GM12878 (cell line): ENCODE results near the gene ITGA11. TPM values are rescaled to one million over a fixed set of nuclear protein-coding genes. Genes with fewer than 3 reads are reported as not detected.

Experiments
- ATAC-seq: fragments of 200-7000 bp; cut with Tn5 transposase; 3 replicates; pipeline ENCODE4 v1.9.1; 2020; ENCODE audit warnings: mild to moderate bottlenecking, moderate library complexity
- BruUV-seq: library from RNA; stranded (reverse); fragments of 400-500 nt; replicated peaks from 2 replicates; lab custom pipeline; 2021; lab: Mats Ljungman, UMichigan
- CTCF ChIA-PET: fragments of 300-600 bp; sonication (Branson Sonifier 250); formaldehyde crosslinking; extraction: SDS; loops from one replicate; lab custom pipeline; 2021; ENCODE audit warnings: inconsistent platforms; lab: Yijun Ruan, JAX
- POLR2A ChIA-PET: fragments of 350-600 bp; formaldehyde crosslinking; extraction: SDS; loops from one replicate; lab custom pipeline; 2021; ENCODE audit warnings: inconsistent platforms; lab: Charles Lee
- RAD21 ChIA-PET: fragments of 300-600 bp; sonication (Branson Sonifier 250); formaldehyde crosslinking; loops from one replicate; lab custom pipeline; 2023; ENCODE audit warnings: antibody characterized with exemption; ENCODE audit not compliant: unreplicated experiment; lab: Charles Lee
- SMC1A ChIA-PET: fragments of 300-600 bp; sonication (Branson Sonifier 250); formaldehyde crosslinking; loops from one replicate; lab custom pipeline; 2023; ENCODE audit not compliant: unreplicated experiment, uncharacterized antibody; lab: Charles Lee
- DNase-seq: peaks from one replicate; pipeline ENCODE4 v3.0.0-alpha.2; 2011; ENCODE audit warnings: low read depth, low spot score
- FAIRE-seq: peaks from 3 replicates; lab custom pipeline; 2011; peaks lifted over from hg19 to GRCh38; lab: Jason Lieb, UNC
- H2AFZ ChIP-seq: 2 replicates; pipeline ENCODE4 v1.6.0; 2011; ENCODE audit warnings: low read depth, low read length, control low read depth; ENCODE audit not compliant: control insufficient read depth
- H3K27ac ChIP-seq: 2 replicates; pipeline ENCODE4 v1.5.1; 2011; ENCODE audit warnings: control low read depth; ENCODE audit not compliant: control insufficient read depth, insufficient read depth
- H3K27me3 ChIP-seq, 2 experiments: replicated peaks in 1 of 2; 2 replicates each; pipeline versions ENCODE4 v1.6.0 to v1.6.1; 2011; ENCODE audit warnings: low read length in 1 of 2; ENCODE audit not compliant: control insufficient read depth in 2 of 2, insufficient read depth in 2 of 2
- H3K36me3 ChIP-seq, 2 experiments: 2 replicates each; pipeline ENCODE4 v1.5.1; 2011; ENCODE audit warnings: low read length in 1 of 2; ENCODE audit not compliant: control insufficient read depth in 2 of 2, insufficient read depth in 2 of 2
- H3K4me1 ChIP-seq: 2 replicates; pipeline ENCODE4 v1.6.1; 2011; ENCODE audit warnings: mild to moderate bottlenecking, low read length, moderate library complexity, mixed read lengths; ENCODE audit not compliant: control insufficient read depth, insufficient read depth
- H3K4me2 ChIP-seq: 2 replicates; pipeline ENCODE4 v1.6.0; 2011; ENCODE audit warnings: control low read depth; ENCODE audit not compliant: control insufficient read depth, insufficient read depth
- H3K4me3 ChIP-seq: fragments of 200-600 bp; sonication (generic); 2 replicates; pipeline ENCODE4 v1.5.1; 2016
- H3K79me2 ChIP-seq: 2 replicates; pipeline ENCODE4 v1.6.0; 2011; ENCODE audit warnings: low read length; ENCODE audit not compliant: control insufficient read depth, insufficient read depth
- H3K9ac ChIP-seq: 2 replicates; pipeline ENCODE4 v1.8.0; 2011; ENCODE audit warnings: low read length, control low read depth, mixed read lengths; ENCODE audit not compliant: control insufficient read depth, insufficient read depth
- H3K9me3 ChIP-seq: replicated peaks from 3 replicates; pipeline ENCODE4 v1.5.1; 2011; ENCODE audit warnings: mild to moderate bottlenecking, low read length; ENCODE audit not compliant: control insufficient read depth, insufficient read depth
- H4K20me1 ChIP-seq: 2 replicates; pipeline ENCODE4 v1.6.0; 2011; ENCODE audit not compliant: control insufficient read depth, insufficient read depth
- E2F4 ChIP-seq: IDR thresholded peaks from 2 replicates; pipeline ENCODE4 v1.6.1; 2012; ENCODE audit warnings: low read depth, low read length, improper control_type of control experiment
- RAD51 ChIP-seq: fragments of 450-650 bp; IDR thresholded peaks from 2 replicates; pipeline ENCODE4 v1.6.1; 2016; ENCODE audit warnings: moderate library complexity, mild to moderate bottlenecking, inconsistent platforms
- RUNX3 ChIP-seq: IDR thresholded peaks from 2 replicates; pipeline ENCODE4 v1.6.1; 2012; ENCODE audit warnings: low read length, inconsistent platforms
- ZBTB4 ChIP-seq: fragments of 450-650 bp; formaldehyde crosslinking; IDR thresholded peaks from 2 replicates; pipeline ENCODE4 v1.4.0; 2022; ENCODE audit warnings: mild to moderate bottlenecking, moderate library complexity
- WGBS: methylation state at CpG from one replicate; pipeline ENCODE4 v1.1.6; 2016; ENCODE audit warnings: low lambda C conversion rate; ENCODE audit not compliant: insufficient replicate concordance, insufficient coverage; ENCODE audit errors: missing lambda C conversion rate; 5-methylcytosine and 5-hydroxymethylcytosine counted together
- in situ Hi-C: fragments of 300-500 bp; cut with MboI; formaldehyde crosslinking; loops from 9 replicates; pipeline ENCODE4 v1.14.3; 2018; ENCODE audit warnings: mixed read lengths
- intact Hi-C: fragments of 100-400 bp; cut with micrococcal nuclease; formaldehyde crosslinking; loops from one replicate; pipeline ENCODE4 v1.14.2; 2022; ENCODE audit not compliant: unreplicated experiment
- polyA plus RNA-seq, 11 experiments: library from polyadenylated mRNA; depleted of rRNA in 4 of 11; unstranded in 6 of 11; stranded (reverse) in 5 of 11; fragments of >200 nt; fragmentation: Nextera tagmentation in 4 of 11; fragmentation: Illumina TruSeq in 1 of 11; extraction: Ambion mirVana in 4 of 11; extraction: Trizol in 1 of 11; gene quantifications; 1 replicate in 1 of 11; 2 replicates in 10 of 11; pipeline versions ENCODE4 v1.2.1 to v1.2.3, GENCODE V29; 2011 to 2016; ENCODE audit warnings: inconsistent platforms in 2 of 11, missing spikeins in 2 of 11, low read depth in 1 of 11
- total RNA-seq, 4 experiments: library from RNA; depleted of rRNA in 3 of 4; stranded (reverse); fragments of >200 nt in 3 of 4; fragmentation: Illumina TruSeq in 1 of 4; extraction: Trizol in 1 of 4; gene quantifications; 2 replicates each; pipeline versions ENCODE4 v1.2.1 to v1.2.3, GENCODE V29; 2013 to 2021

ITGA11 gene
- total and polyA plus RNA-seq, 10 of the 15 experiments (the other 5 are each of a cell fraction or from before 2014, with no cell fraction given) = under 0.01 to 0.36 (median 0.13) TPM; not detected in 1

- peak overlapping the region; percentile 84 for H3K27ac ChIP-seq
- H3K4me2 ChIP-seq = peak overlapping the region; percentile 78
- in situ Hi-C loops = no loop called here
- H3K79me2 ChIP-seq = peaks cover 1% of the 10 kb centered on the region
- no peaks in the 10 kb centered on the region for H3K9me3 ChIP-seq
- POLR2A ChIA-PET = interaction anchor here (0.9 to 1.9 kb wide), 3 partner anchors 16 to 53 kb away, joined by 3 to 7 read pairs (median 3); no protein-coding TSS in a partner anchor
- SMC1A ChIA-PET = interaction anchor here (0.6 to 4.3 kb wide), 8 partner anchors 8 to 73 kb away, joined by 3 to 20 read pairs (median 4); no protein-coding TSS in a partner anchor
- H3K4me3 ChIP-seq = peak overlapping the region; percentile 23; the same call in 1 of the 2 replicates
- peak overlapping the region; percentile 39; the same call in 1 of the 2 replicates for H3K9ac ChIP-seq
- H3K36me3 ChIP-seq = peaks cover 0 to 7% of the 10 kb centered on the region in 2 experiments; a peak in 1 of 4 replicates
- H2AFZ ChIP-seq = no peak overlapping the region
- TF ChIP-seq RUNX3 (no peak), RAD51 (no peak), E2F4 (no peak), ZBTB4 (CRISPR knock-in tag) (no peak)
- DNase-seq (no peak), FAIRE-seq (no peak), ATAC-seq (no peak; the same call in 2 of the 3 replicates)
- RAD21 ChIA-PET = interaction anchor here (1.0 to 1.5 kb wide), 2 partner anchors 18 to 20 kb away, joined by 3 to 8 read pairs; partner anchors contain the start of gene FEM1B
- BruUV-seq = no TSS peak
- CTCF ChIA-PET = interaction anchor here (1.1 to 4.1 kb wide), 6 partner anchors 9 to 241 kb away, joined by 5 to 30 read pairs (median 6); no protein-coding TSS in a partner anchor
- H3K4me1 ChIP-seq = peaks cover 27% of the 10 kb centered on the region
- 67% methylated on average over 3 of the region's 3 CpGs for WGBS
- no peaks in the 10 kb centered on the region for H4K20me1 ChIP-seq
- intact Hi-C loops = no loop called here
- no peaks in the 10 kb centered on the region for H3K27me3 ChIP-seq
Observed at GRCh38 chr15:68298336-68298735, 133.6 kb downstream of the ITGA11 start.
